GM21529 (cell line): ENCODE data around the gene CLDN3.
"Not testable (repeated sequence)": the region's sequence is repeated elsewhere in the genome, so short reads cannot be mapped to it uniquely, and the experiment has no call there.

ENCODE experiments used
- ATAC-seq: cut with Tn5 transposase; IDR thresholded peaks from one replicate; pipeline ENCODE4 v1.9.1; 2021; ENCODE audit not compliant: unreplicated experiment

Gene CLDN3, protein sequence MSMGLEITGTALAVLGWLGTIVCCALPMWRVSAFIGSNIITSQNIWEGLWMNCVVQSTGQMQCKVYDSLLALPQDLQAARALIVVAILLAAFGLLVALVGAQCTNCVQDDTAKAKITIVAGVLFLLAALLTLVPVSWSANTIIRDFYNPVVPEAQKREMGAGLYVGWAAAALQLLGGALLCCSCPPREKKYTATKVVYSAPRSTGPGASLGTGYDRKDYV

DNA sequence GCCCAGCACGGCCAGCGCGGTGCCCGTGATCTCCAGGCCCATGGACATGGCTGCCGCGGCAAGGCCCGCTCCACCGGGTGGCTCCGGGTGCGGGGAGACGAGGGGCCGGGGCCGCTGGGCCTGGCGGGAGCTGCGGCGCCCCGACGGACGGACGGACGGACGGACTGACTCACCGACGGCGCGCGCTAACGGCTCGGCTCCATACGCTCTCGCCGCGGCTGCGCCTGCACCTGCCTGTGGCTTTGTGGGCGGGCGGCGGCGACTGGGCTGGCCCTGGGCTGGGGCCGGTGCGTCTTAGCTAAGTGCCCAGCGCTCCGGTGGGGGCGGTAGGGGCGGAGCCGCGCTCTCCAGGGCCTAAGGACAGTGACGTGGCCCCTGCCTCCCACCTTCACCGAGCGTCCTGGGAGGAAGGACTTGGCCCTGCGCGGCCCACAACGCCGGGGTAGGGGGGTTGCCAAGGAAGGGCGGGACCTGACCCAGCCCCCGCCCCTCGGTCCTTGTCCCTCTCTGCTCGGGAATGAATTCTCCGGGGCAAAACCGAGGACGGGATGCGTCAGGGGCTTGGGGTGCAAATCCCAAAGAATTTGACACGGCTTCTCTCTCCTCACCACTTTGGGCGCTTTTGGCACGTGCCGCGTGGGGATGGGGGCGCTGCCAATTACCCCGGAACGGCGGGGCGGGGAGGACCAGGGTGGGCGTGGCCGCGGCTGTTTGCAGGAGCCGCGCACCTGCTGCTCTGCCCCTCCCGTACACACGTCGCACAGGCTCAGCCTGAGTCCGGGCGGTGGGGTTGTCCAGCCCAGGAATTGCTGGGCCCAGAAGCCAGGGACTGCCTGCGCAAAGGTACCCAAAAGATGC is at the start of gene CLDN3:
Gene CLDN3, minus strand, starts transcription at position 269 of the 858 bp plus-strand sequence. Its CDS starts 221 bp downstream, at position 48.
- ATAC-seq: no peak

DNA sequence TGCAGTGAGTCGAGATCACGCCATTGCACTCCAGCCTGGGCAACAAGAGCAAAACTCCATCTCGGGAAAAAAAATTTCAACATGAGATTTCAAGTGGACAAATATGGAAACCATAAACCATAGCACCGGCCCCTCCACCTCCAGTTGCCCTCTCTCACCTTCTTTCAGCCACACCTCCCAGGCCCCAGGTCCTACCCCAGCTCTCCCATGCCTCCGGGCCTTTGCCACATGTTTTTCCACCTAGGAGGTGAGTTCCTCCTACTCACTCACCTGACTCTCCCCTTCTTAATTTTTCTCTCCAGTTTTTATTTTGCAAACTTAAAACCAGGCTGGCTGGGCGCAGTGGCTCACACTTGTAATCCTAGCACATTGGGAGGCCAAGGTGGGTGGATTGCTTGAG is 47.1 kb upstream of the CLDN3 start:
- no peak for ATAC-seq

DNA sequence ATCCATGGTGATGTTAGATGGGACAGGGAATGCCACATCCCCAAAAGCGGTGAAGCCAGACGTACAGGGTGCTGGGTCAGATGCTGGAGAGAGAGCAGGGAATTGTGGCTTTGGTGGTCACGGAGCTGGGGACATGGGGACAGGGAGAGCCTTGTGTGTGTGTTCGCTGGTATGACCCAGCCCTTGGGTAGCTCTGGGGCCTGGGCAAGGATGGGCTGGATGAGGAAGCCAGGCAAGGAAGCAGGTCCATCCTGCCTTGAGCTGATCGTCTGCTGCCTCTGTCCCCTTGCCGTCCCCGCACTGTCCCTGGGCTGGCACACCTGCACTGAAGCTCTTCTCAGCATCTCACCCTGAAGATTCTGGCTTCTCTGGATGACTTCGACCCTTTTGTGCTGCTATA is 45.4 kb upstream of the CLDN3 start:
- no peak for ATAC-seq

GRCh38 chr7:73812996-73813395 is 42.9 kb upstream of the CLDN3 start:
- ATAC-seq: no peak

DNA sequence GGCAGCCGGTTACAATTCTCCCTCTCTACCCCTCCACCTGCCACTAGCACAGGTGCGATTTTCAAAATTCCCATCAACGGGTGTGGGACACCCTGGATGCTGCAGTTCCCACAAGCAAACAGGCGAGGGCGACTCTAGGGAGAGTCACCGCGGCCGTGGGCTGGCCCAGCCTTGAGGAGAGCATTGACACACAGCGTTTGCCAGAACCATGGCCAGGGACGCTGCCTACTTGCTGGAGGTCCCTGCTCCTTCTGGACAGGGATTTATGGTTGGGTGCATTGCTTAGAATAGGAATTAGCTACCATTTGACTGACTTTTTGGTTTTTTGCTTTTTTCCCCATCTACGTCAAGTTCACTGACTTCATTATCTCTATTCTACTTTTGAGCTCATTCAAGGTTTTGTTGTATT is 41.7 kb upstream of the CLDN3 start:
- peak; percentile 62 for ATAC-seq

- ATAC-seq: no peak
These were observed 40.9 kb upstream of the CLDN3 start for GRCh38 chr7:73810998-73811360.

DNA sequence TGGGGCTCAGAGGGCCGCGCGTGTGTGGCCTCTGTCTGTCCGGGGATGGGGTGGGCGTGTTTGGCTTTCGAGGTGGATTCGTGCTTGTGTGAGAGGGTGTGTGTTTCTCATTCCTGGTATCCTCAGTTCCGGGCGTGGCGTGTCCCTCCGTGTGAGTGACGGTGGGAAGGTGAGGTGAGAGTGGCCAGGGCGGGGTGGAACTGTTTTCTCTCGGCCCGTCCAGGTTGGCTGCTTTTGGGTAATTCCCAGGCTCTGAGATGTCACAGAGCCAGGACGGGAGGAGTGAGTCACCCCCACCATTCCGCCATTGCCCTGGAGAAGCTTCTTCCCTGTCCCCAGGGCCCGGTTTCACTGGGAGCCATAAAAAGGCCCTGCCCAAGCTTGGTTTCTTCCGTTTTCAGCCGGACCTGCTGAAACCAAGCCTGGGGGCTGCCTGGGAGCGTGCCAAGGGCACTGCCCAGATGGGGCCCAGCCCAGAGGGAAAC is 39.4 kb upstream of the CLDN3 start:
- no peak for ATAC-seq

- ATAC-seq: no peak
These were observed 32.4 kb upstream of the CLDN3 start for GRCh38 chr7:73802459-73802858.

DNA sequence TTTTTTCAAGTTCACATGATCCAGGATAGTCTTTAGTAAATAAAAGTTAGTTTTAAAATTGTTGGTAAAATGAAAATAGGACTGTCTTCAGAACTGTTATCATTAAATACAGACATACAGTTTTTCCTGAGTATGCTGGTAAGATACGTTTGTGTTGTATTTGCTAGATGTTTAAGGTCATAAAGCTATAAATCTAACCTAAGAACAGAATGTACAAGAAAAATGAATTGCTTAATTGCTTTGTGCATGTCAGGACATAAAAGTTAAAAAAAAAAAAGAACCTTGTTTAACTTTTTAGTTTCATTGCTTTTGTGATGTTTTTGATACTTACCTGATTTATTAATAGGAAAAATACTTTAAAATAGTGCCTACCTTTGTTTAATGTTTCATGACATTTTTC is 31.5 kb upstream of the CLDN3 start:
- no peak for ATAC-seq

- no peak for ATAC-seq
These were observed 29.4 kb upstream of the CLDN3 start for GRCh38 chr7:73799282-73800141.

GRCh38 chr7:73797176-73797575 is 27.1 kb upstream of the CLDN3 start:
- not testable (repeated sequence) for ATAC-seq

DNA sequence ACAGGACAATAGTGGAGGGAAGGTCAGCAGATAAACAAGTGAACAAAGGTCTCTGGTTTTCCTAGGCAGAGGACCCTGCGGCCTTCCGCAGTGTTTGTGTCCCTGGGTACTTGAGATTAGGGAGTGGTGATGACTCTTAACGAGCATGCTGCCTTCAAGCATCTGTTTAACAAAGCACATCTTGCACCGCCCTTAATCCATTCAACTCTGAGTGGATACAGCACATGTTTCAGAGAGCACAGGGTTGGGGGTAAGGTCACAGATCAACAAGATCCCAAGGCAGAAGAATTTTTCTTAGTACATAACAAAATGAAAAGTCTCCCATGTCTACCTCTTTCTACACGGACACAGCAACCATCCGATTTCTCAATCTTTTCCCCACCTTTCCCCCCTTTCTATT is 26.6 kb upstream of the CLDN3 start:
- not testable (repeated sequence) for ATAC-seq

- not testable (repeated sequence) for ATAC-seq
These were observed 25.1 kb upstream of the CLDN3 start for GRCh38 chr7:73795188-73795587.

DNA sequence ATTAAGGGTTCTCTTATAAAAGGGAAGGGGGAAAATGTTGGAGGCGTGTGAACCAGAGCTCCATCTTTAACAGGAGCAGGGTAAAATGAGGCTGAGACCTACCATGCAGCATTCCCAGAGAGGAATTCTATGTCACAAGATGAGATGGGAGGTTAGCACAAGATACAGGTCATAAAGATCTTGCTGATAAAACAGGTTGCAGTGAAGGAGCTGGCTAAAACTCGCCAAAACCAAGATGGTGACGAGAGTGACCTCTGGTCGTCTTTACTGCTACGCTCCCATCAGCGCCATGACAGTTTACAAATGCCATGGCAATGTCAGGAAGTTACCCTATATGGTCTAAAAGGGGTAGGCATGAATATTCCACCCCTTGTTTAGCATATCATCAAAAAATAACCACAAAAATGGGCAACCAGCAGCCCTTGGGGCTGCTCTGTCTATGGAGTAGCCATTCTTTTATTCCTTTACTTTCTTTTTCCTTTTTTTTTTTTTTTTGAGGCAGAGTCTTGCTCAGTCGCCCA is 21.2 kb upstream of the CLDN3 start:
- not testable (repeated sequence) for ATAC-seq

DNA sequence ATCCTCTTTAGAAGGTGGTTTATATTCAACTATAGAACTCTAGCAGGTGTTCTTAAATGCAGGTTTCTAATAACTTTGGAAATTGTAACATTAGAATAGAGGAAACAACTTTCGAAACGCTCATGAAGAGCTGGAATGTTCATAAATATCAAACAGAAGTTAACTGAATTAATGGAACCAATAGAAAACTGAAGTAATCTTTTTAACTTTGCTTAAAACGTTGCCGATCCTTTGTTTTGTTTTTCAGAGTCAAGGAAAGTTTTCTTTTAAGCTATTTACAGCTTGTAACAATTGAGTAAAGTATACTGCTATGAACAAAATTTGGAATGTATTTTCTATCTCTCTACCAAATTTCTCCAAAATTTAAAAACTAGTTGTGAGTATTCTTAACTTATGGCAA is 19.0 kb upstream of the CLDN3 start:
- no peak for ATAC-seq

DNA sequence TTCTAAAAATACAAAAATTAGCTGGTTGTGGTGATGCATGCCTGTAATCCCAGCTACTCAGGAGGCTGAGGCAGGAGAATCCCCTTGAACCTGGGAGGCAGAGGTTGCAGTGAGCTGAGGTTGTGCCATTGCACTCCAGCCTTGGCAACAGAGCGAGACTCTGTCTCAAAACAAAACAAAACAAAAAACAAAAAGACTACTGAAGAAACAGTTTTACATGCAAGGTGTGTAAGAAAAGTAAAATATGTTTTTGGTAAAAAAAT is 17.6 kb upstream of the CLDN3 start:
- ATAC-seq: not testable (repeated sequence)

DNA sequence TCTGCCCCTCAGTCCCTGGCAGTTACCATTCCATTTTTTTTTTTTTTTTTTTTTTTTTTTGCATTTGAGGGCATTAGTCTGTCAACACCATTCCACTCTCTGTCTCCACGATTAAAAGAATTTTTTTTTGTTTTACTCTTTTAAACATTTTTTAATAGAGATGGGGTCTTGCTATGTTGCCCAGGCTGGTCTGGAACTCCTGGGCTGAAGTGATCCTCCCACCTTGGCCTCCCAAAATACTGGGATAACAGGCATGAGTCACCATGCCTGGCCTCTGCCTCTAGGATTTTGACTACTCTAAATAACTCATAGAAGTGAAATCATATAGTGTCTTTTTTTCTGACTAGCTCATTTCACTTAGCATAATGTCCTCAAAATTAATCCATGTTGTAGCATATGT is 16.5 kb upstream of the CLDN3 start:
- ATAC-seq: no peak

GRCh38 chr7:73779517-73779916 is 9.4 kb upstream of the CLDN3 start:
- ATAC-seq: no peak

- ATAC-seq: no peak
These were observed 8.8 kb upstream of the CLDN3 start for GRCh38 chr7:73778801-73779389.

DNA sequence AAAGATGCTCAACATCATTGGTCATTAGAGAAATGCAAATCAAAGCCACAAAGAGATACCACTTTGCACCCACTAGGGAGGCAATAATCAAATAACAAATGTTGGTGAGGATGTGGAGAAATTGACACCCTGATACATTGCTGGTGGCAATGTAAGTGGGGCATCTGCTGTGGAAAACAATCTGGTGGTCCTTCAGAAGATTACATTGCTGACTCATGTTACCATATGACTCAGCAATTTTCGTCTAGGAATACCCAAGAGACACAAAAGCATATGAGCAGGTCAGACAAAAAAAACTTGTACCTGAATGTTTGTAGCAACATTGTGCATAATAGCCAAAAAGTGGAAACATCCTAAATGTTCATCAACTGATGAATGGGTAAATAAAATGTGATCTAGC is 4.9 kb upstream of the CLDN3 start:
- ATAC-seq: no peak
